Measurements from ENCODE around the gene SPTBN4. TPM values are rescaled to one million over a fixed set of nuclear protein-coding genes. Genes with fewer than 3 reads are reported as not detected.
A peak's percentile ranks its signal among the peaks of the same experiment; 100 is the strongest.
"Not testable (repeated sequence)": the region's sequence is repeated elsewhere in the genome, so short reads cannot be mapped to it uniquely, and the experiment has no call there.

The SPTBN4 gene
- total RNA-seq, 1 donor = 0.72 TPM

GRCh38 chr19:40449506-40449905, 17.3 kb upstream of the SPTBN4 start:
- H3K27ac ChIP-seq (ENCODE audit: low read depth, low read length) = no peak overlapping the region
- DNase-seq (ENCODE audit: insufficient read length, low spot score, missing footprints) = no peak
- peaks cover 9% of the 10 kb centered on the region for H3K4me1 ChIP-seq (ENCODE audit: insufficient read depth, low read length)
- H4K20me1 ChIP-seq (ENCODE audit: insufficient read depth, low read length) = no peaks in the 10 kb centered on the region
- no peaks in the 10 kb centered on the region for H3K79me2 ChIP-seq (ENCODE audit: insufficient read depth, low read length)
- no peak overlapping the region for H2AFZ ChIP-seq (ENCODE audit: low read length)
- no peak overlapping the region for H3K4me3 ChIP-seq (ENCODE audit: insufficient read depth, low read length)
- no peaks in the 10 kb centered on the region for H3K27me3 ChIP-seq (ENCODE audit: insufficient read depth, low read length)
- no peaks in the 10 kb centered on the region for H3K36me3 ChIP-seq (ENCODE audit: insufficient read depth, low read length)
- no peak for TF ChIP-seq CTCF (IDR thresholded peaks at IDR 0.05; ENCODE audit: extremely low read depth, low read depth, low read length)
- no peaks in the 10 kb centered on the region for H3K9me3 ChIP-seq (ENCODE audit: low read depth, low read length)
- H3K4me2 ChIP-seq (ENCODE audit: insufficient read depth, low read length) = no peak overlapping the region

GRCh38 chr19:40450664-40451063, 16.1 kb upstream of the SPTBN4 start:
- Histone ChIP-seq H3K79me2 (ENCODE audit: insufficient read depth, low read length) (no peaks in the 10 kb centered on the region), H2AFZ (ENCODE audit: low read length) (no peak overlapping the region), H3K4me3 (ENCODE audit: insufficient read depth, low read length) (no peak overlapping the region), H3K9me3 (ENCODE audit: low read depth, low read length) (no peaks in the 10 kb centered on the region), H3K27ac (ENCODE audit: low read depth, low read length) (no peak overlapping the region), H3K27me3 (ENCODE audit: insufficient read depth, low read length) (no peaks in the 10 kb centered on the region), H4K20me1 (ENCODE audit: insufficient read depth, low read length) (no peaks in the 10 kb centered on the region), H3K4me1 (ENCODE audit: insufficient read depth, low read length) (peaks cover 4% of the 10 kb centered on the region), H3K4me2 (ENCODE audit: insufficient read depth, low read length) (no peak overlapping the region), H3K36me3 (ENCODE audit: insufficient read depth, low read length) (no peaks in the 10 kb centered on the region)
- peak; percentile 1 for DNase-seq (ENCODE audit: insufficient read length, low spot score, missing footprints)
- TF ChIP-seq CTCF (IDR thresholded peaks at IDR 0.05; ENCODE audit: extremely low read depth, low read depth, low read length) = no peak

- H3K4me2 ChIP-seq (ENCODE audit: insufficient read depth, low read length) = no peak overlapping the region
- H3K79me2 ChIP-seq (ENCODE audit: insufficient read depth, low read length) = no peaks in the 10 kb centered on the region
- no peaks in the 10 kb centered on the region for H3K27me3 ChIP-seq (ENCODE audit: insufficient read depth, low read length)
- H2AFZ ChIP-seq (ENCODE audit: low read length) = no peak overlapping the region
- no peak overlapping the region for H3K4me3 ChIP-seq (ENCODE audit: insufficient read depth, low read length)
- no peaks in the 10 kb centered on the region for H3K4me1 ChIP-seq (ENCODE audit: insufficient read depth, low read length)
- no peaks in the 10 kb centered on the region for H3K9me3 ChIP-seq (ENCODE audit: low read depth, low read length)
- no peaks in the 10 kb centered on the region for H3K36me3 ChIP-seq (ENCODE audit: insufficient read depth, low read length)
- H3K27ac ChIP-seq (ENCODE audit: low read depth, low read length) = no peak overlapping the region
- TF ChIP-seq CTCF (IDR thresholded peaks at IDR 0.05; ENCODE audit: extremely low read depth, low read depth, low read length) = no peak
- H4K20me1 ChIP-seq (ENCODE audit: insufficient read depth, low read length) = no peaks in the 10 kb centered on the region
- DNase-seq (ENCODE audit: insufficient read length, low spot score, missing footprints) = no peak
Observed at GRCh38 chr19:40452016-40452415, 14.8 kb upstream of the SPTBN4 start.

- Histone ChIP-seq H4K20me1 (ENCODE audit: insufficient read depth, low read length) (no peaks in the 10 kb centered on the region), H3K9me3 (ENCODE audit: low read depth, low read length) (no peaks in the 10 kb centered on the region), H3K79me2 (ENCODE audit: insufficient read depth, low read length) (no peaks in the 10 kb centered on the region), H3K27me3 (ENCODE audit: insufficient read depth, low read length) (no peaks in the 10 kb centered on the region), H3K36me3 (ENCODE audit: insufficient read depth, low read length) (no peaks in the 10 kb centered on the region), H3K4me2 (ENCODE audit: insufficient read depth, low read length) (no peak overlapping the region), H3K4me3 (ENCODE audit: insufficient read depth, low read length) (no peak overlapping the region), H3K27ac (ENCODE audit: low read depth, low read length) (no peak overlapping the region), H3K4me1 (ENCODE audit: insufficient read depth, low read length) (no peaks in the 10 kb centered on the region), H2AFZ (ENCODE audit: low read length) (no peak overlapping the region)
- DNase-seq (ENCODE audit: insufficient read length, low spot score, missing footprints) = peak; percentile 0
- TF ChIP-seq CTCF (IDR thresholded peaks at IDR 0.05; ENCODE audit: extremely low read depth, low read depth, low read length) = no peak
Observed at GRCh38 chr19:40453151-40453735, 13.6 kb upstream of the SPTBN4 start.

GRCh38 chr19:40453943-40454342, 12.9 kb upstream of the SPTBN4 start:
- H3K79me2 ChIP-seq (ENCODE audit: insufficient read depth, low read length); H3K4me2 ChIP-seq (ENCODE audit: insufficient read depth, low read length); H3K4me3 ChIP-seq (ENCODE audit: insufficient read depth, low read length); H3K9me3 ChIP-seq (ENCODE audit: low read depth, low read length); H3K36me3 ChIP-seq (ENCODE audit: insufficient read depth, low read length); H3K4me1 ChIP-seq (ENCODE audit: insufficient read depth, low read length); H3K27ac ChIP-seq (ENCODE audit: low read depth, low read length); H4K20me1 ChIP-seq (ENCODE audit: insufficient read depth, low read length); DNase-seq (ENCODE audit: insufficient read length, low spot score, missing footprints); H3K27me3 ChIP-seq (ENCODE audit: insufficient read depth, low read length); H2AFZ ChIP-seq (ENCODE audit: low read length): not testable (repeated sequence)

Measured in osteoblast (primary cell).